SIG-M5 (cell line): ENCODE results near the gene TBX15.
"Not testable (repeated sequence)": the region's sequence is repeated elsewhere in the genome, so short reads cannot be mapped to it uniquely, and the experiment has no call there.

ENCODE experiments used
- DNase-seq: peaks from one replicate; lab custom pipeline; 2025; lab: John Stamatoyannopoulos, UW

The TBX15 gene

DNA sequence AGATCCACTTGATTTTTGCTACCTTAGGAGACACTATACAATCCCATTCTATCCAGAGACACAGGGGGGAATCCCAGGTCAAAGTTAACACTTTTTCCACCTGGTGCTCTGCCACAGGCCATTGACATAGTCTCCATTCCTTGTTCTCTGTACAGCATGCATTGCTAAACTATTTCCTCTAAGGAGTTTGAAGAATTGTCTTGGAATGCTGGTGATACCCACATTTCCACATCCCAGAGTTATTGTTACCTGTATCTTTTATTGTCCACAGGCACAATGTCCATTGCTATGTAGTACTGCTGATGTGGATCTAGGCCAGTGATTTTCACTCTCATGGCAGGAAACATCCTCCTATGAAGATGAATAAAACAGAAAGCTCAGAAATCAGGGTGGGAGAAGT, 61.9 kb downstream of the TBX15 start:
- no peak for DNase-seq

DNA sequence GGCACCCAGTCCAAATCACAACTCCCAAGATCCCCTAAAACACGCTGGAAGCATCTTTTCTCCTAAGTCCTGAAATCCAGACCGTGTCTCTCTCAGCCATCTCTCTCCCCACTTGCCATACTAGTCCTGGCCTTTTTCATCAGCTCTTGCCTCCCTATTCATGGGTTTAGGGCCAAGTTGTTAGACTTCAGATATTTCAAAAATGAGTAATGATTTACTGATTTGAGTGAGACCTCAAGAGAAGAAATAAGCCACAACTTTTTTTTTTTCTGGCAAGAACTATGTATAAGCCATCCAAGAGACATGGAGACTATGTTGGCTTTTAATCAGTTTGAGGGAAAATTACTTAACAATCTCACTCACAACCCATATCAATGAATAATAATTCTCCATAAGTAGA, 62.5 kb downstream of the TBX15 start:
- no peak for DNase-seq

DNA sequence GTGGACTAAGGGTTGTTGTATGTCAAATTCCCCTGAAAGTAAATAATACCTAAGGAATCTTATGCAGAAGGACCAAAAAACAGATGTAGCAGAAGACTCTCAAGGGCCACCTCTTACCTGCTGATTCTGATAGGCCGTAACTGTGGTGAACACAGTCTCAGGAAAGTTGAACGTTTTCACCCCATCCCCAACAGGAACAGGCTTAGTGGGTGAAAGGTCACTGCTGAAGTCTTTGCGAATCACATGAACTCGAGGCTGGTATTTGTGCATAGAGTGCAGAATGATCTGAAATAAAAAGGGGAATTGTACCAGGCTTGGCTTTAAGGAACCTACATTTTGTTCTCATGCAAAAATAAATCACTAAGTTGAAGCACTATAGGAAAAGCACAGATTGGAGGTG, 64.8 kb downstream of the TBX15 start:
- DNase-seq, result no peak

DNA sequence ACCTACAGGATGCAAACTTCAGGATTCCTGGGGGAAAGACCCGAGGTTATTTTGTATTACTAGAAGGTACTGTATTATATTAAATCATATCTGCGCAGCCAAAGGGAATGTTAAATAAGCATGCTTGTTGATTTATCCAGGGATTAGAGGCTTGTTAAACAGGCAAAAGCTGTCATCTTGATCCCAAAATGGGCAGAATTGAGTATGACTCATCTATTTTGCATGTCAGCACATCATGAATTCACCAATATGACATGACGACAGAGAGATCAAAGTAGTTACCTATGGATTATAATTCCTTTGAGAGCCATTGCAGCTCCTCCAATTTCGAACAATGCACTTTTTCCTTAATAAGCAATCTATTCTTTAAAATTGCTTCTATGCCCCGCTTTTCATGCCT, 66.1 kb downstream of the TBX15 start:
- no peak for DNase-seq

DNA sequence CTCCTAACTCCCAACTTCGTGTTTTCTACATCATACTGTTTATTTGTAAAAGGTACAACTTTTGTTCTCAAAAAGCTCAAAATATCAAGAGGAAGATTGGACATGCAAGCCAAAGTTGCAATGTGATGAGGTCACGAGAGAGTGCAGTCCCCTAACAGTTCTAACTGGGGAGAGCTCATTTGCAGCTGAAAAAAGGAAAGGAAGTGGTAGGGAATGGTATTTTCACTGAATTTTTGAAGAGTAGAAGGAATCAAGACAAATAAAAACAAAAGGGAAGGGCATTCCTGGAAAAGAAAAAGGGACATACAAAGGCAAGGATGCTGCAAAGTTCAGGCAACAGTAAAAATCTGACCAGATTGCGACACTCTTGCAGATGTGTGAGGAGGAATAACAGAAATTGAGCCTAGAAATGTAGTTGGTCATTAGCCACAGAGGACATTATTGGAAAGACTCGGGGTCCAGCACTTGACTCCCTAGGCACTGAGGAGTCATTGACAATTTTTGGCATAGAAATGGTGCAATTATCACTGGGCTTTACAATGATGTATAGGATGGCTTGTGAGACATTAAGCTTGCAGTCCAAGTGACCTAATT, 67.9 kb downstream of the TBX15 start:
- no peak for DNase-seq

DNA sequence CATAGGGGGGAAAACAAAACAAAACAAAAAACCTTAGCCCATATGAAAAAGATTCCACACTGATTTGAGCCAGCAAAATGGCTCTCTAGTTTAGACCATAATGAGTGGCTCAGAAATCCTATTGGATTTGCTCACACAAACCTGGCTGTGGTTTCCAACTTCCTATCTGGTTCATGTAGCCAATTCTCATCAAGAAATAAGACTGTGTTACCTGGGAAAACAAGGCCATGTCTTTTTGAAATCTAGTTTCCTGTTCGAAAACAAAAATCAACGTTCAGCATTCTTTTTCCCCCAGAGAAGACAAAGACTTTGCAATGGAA, 69.2 kb downstream of the TBX15 start:
- DNase-seq, result no peak

DNA sequence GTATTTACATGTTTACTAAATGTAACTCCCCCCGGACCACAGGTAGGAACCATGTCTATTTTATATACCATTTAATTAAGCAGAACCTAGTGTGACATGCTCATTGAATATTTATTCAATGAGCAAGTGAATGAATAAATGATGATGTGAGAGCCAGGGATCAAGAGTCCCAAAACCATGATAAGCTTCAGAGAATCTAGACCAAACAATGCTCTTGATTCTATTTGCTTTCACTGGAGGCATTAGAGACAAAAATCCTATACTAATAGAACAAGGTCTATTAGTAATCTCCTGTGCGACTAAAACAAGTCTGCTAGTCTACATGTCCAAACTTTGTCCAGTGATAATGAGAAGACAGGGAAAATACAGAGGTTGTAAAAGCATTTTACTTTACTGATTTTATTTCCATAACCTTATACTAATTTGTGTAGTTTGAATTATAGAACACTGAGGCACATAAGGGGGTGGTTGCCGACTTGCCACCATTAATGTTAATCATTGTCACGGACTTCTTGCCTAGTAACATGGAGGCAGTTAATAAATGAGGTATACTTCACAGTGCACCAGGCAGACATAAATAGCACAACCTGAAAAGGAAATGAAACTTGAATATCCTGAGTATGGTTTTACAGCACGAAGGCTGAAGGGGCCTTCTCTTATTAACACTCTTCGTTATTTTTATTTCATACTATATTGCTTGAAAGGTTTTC, 69.8 kb downstream of the TBX15 start:
- DNase-seq, result no peak

DNA sequence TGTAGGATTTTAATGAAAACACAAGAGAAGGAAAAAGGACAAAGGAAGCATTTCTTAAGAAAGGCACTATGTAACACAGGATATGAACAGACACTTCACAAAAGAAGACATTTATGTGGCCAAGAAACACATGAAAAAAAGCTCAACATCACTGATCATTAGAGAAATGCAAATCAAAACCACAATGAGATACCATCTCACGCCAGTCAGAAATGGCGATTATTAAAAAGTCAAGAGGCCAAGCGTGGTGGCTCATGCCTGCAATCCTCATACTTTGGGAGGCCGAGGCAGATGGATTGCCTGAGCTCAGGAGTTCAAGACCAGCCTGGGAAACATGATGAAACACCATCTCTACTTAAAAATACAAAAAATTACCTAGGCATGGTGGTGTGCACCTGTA, 71.8 kb downstream of the TBX15 start:
- DNase-seq, result not testable (repeated sequence)

DNA sequence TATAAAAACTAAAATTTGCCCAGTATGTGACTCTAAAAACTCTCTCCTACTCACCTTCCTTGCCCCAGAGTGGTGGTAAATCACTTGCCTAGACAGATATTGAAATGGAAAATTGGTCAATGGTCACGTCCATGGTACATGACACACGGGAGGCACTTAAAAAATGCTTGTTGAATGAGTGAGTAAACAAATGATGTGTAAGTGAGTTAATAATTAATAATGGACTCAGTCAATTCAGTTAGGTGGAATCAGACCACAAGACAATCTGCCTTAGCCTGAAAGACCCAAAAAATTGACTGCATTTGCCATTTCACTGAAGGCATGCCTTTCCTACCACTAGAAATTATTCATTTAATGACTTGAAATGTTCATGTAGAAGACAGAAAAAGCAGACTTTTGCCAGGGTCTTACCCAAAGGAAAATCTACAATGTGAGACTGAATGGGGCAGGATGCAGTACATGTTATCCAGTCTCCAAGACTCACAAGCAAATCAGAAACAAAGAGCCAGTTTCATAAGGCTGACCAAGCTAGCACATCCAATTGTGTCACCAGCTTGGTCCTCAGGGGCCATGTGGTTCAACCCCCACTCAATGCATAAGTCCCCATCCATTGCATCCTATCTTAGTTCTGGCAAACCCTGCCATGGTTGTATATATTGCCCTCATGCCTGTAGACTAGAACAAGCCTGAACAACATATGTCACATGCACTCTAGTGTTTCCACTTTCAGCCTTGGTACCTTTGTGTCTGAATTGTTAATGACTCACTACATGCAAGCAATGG, 73.6 kb downstream of the TBX15 start:
- DNase-seq, result no peak

DNA sequence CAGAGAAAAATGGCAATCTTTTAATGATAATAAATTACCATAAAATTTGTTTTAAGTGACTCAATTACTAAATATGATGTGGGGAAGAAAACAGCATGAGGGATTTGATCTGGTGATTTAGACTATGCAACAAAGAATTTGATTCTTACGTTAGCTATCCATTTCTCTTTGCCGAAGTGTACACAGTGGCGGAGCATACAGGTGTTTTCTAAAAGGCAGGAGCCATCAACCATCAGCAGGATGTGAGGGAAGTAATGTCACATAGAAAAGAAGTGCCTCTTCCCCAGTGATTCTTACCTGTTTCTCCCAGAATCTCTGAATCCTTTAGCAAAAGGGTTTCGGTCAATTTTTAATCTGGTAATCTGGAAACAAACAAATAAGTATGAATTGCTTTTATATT, 74.3 kb downstream of the TBX15 start:
- DNase-seq, result no peak

DNA sequence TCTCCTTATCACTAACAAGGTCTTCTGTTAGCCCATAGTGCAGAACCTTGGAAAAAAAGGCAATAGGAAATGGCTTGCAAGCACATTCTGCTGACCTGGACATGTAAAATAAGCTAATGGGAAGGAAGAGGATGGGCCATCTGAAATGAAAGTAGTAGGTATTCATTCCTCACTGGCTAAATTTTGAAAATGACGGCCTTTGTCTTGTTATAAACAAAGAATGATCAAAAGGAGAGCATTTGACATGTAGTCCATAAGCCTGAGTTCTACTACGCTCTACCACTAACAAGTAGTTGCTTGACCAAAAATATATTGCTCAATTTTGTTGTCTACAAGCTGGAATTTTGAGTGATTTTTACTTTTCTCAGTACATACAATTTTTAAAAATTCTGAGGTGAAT, 75.6 kb downstream of the TBX15 start:
- DNase-seq, result no peak

DNA sequence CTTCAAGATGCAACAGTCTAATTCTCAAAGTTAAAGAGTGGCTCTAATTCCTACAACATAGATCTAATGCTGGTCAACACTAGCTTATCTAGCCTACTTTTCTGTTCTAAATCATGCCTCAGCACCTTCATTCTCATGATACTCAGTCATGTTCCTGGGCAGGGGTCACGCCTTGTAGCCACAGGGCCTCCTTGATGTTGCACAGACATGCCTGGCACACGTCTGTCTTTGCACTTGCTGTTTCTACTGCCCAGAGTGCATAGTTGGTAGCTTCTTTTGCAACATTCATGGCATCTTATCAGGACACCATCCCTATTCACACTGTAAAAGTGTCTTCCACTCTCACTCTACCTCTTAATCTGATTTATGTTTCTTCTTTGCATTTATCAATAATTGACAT, 76.6 kb downstream of the TBX15 start:
- DNase-seq, result no peak

DNA sequence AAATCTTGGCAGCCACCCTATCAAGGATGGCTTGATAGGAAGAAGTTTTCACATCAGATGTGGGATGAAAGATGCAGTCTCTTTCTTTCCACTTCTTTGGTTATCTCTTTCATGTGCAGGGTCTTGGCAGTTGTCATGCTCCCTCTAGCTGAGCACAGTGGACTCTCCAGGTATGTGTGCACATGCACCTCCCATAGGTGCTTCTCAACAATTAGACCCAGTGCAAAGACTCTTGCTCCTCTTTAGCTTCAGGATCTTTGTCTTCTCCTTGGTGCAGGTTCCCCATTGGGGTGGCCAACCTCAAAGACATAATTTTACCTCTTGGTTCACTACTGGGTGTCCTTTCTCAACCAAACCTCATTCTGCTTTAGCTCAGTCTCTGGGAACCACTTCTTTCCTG, 80.7 kb downstream of the TBX15 start:
- DNase-seq, result no peak

DNA sequence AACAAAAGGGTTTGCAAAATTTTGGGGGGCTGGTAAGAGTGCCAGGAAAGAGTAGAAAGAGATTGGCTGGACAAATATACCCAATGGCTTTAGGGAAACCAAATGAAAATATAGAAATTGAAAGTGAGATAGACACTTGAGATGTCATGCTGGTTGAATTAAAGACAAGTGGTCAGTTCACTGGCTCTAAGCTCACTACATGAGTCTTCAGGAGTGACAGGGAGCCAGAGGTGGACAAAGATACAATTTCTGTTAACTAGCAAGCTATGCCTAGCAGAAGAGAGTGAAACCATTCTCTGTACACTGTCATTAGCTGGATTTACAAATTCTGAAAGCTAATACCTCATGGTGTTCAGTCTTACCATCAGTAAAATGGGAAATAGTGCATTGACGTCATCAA, 82.5 kb downstream of the TBX15 start:
- DNase-seq, result no peak

DNA sequence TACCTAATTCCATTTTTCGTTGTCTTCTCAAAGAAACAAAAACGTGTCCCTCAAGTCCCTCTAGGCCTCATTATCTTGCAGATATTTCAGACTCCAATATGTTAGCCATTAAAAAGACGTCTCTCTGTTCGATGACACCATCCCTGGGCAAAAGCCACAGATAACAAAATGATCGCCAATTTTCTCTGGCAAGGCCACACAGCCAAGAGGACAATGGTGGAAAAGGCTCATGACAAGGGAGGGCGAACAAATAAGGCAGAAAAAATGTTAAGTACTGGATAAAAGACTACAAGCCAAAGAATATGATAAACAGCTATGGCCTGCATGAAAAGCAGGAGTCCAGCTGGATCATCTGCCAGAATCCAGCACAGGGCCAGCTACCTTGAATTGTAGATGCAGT, 82.9 kb downstream of the TBX15 start:
- no peak for DNase-seq

DNA sequence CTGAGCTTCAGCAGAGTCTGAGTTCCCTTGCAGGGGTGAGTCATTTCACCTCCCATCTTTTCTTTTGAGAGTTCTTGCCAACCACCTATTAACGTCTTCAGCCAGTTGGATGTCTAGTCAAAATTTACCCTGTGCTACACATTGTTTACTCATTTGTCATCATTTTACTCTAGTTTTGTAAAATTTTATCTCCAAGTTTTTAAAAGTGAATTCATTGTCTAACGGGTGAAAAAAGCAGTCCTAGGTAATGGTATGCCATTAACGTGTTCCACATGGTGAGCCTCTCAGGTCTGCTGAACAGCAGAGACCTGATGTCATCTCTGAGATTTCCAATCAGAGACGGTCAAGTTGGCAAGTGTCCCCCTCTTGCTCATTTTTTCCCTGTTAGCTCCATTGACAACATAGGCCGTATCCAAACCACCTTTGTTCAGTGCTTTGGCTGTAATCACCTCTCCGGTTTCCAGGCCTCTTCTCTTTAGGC, 85.4 kb downstream of the TBX15 start:
- no peak for DNase-seq

DNA sequence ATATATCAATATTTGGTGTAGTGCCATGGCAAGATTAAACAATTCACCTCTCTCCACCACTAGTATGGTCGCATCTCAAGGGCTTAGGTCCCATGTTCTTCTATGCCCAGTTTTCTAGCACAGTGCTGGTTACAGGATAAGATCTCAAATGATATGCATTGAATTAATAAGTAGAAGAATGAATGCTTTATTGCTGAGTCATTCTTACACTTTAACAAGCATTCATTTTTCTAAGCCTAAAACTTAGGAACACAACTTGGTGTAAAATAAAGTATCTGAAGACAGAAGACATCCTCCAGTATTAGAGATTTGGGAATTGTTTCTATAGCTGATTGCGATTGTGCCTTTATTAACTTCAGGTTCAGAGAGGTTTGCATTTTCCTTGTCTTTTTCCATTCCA, 85.8 kb downstream of the TBX15 start:
- no peak for DNase-seq

DNA sequence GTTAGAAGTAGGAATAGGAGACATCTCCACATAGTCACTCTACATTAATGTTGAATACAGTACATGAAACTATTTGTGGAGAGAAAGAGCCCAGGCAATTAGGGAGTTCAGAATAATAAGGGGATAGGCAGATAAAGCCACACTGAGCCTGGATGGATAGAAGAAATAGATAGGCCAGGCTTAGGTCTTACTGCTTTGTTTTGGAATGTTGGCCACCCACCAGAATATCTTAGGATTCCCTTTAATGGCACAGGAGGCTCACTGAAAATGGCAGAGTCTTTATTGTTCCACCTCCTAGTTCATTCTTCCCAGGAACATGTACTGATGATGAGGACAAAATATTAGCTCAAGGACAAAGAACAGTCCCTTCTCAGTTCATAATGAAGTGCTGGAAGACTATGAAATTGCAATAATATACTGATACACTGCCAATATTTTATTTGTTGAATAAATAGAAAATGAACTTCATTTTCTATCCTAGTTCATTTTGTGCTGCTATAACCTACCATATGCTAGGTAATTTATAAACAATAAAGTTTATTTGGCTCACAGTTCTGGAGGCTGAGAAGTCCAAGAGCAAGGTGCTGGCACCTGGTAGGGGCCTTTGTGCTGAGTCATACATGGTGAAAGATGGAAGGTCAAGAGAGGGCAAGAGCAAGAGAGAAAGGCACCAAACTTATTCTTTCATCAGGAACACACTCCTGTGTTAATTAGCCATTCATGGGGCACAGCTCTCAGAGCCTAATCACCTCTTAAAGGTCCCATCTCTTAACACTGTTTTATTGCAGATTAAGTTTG, 87.3 kb downstream of the TBX15 start:
- no peak for DNase-seq

DNA sequence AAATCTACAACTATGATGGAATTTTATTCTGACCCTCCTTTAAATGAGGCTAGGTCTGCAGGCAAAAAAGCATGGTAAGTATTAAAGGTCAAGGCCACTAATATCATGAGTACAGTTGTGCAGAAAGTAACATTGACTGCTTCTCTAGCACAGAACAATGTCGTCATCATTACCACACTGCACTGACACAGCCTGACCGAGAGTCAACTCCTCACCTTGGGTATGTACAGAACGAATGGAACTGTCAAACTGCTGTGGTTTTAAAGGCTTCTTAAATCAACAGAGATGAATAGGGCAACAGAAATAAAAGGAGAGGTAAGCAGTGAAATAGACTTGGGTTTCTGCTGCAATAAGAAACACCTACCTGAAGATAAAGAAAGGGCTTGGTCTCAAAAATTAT, 88.8 kb downstream of the TBX15 start:
- DNase-seq, result no peak

DNA sequence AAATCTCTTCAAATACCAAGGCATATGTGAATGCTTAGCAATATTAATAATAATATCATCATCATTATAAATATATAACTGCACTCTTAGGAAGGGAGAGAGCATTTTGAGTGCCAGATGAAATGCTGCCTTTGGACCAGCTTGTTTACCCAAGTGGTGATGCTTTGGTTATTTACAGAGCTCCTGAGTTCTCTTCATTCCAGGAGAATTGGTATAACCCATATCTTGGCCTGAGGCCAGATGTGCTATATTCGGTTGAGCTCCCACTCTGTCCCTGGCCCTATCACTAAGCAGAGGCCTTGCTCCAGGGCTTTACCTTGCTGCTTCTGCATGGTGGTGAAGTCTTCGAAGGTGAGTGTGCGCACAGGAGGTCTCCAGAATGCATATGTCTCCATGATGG, 89.4 kb downstream of the TBX15 start:
- DNase-seq, result no peak

DNA sequence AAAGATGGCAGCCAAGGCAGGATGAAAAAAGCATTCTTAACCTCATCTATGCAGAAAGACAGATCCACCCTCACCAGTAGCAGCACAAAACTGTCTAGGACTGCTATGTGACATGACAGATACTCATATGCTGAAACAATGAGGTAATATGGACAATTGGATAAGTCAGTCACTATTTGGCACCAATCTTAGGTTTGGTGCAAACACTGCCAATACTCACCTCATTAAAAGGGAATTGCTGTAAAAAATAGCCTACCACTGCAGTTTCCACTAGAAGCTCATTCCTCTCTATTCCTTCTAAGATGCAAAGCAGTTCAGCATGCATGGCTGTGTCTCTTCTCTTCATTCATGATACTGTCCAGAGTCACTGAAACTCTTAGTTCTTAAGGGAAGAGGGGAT, 91.7 kb downstream of the TBX15 start:
- DNase-seq, result no peak

DNA sequence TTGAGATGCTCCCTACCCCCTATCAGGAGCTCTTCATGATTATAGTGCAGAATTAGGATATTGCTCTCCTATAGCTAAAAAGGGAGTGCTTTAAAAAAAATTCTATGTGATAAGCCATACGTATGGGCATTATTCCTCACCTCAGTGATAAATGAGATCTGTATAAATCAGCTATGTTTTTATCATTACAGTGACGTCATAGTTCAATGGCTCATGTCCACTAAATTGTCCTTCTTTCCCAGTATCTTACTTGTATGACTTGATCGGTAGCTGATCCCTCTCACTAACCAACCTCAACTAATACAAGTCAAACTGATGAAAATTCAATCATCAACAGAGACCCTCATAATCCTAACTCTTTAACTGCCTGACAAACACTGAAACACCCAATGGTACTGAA, 93.3 kb downstream of the TBX15 start:
- DNase-seq, result no peak
